ENCODE measurements around the gene ERN1.

- TF ChIP-seq POLR2AphosphoS5 (IDR thresholded peaks at IDR 0.05; ENCODE audit: borderline replicate concordance, low read depth, low read length) (no peak), EZH2 (IDR thresholded peaks at IDR 0.05) (no peak), FOXP2 (optimal IDR thresholded peaks at IDR 0.05; ENCODE audit: control extremely low read depth, extremely low read length, insufficient read depth) (no peak)
Observed at GRCh38 chr17:63998050-63998720, 131.8 kb downstream of the ERN1 start, which contains the start of gene PRR29.
